DMS 273 treated with DMSO at 0.1 percent for 48 hours (cell line): ENCODE results near the gene TTC23.

Experiments
- DNase-seq: peaks from one replicate; lab custom pipeline; 2025; lab: John Stamatoyannopoulos, UW

The TTC23 gene

DNA sequence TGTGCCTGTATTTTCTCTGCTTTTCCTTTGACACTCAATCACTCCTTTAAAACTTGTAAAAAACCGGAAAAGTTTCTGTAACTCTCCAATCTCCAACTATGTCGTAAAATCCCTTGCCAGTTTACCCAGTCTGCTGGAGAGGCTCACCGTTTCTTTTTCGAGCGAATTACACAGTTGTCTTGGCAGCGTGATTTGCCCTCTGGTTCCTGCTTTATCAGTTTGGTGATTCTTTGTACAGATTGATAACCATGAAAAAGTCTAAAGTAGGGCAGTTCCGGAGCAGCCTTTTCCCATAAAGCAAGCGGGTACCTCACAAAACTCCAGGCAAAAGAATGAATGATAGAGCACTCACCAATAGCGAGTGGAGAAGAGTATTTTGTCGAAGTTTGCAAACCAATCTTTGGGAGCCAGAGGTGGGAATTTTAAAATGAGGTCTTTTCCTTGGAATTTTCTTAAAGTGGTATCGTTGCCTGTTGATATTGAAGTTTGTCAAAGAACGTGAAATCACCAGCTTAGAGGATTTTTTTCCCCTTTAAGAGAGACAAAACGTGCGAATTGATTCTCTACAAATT, at the start of gene TTC23:
TTC23 (minus strand) TSS at position 312 of the 572 bp plus-strand sequence. CDS start 20,869 bp downstream, outside the sequence.
- DNase-seq = no peak

- no peak for DNase-seq
Measured at GRCh38 chr15:99296386-99296785, 47.0 kb upstream of the TTC23 start.

- DNase-seq = no peak
Measured at GRCh38 chr15:99295840-99296239, 46.5 kb upstream of the TTC23 start.

GRCh38 chr15:99291643-99292042, 42.3 kb upstream of the TTC23 start:
- no peak for DNase-seq

GRCh38 chr15:99283717-99284116, 34.3 kb upstream of the TTC23 start:
- DNase-seq = no peak

GRCh38 chr15:99282586-99282985, 33.2 kb upstream of the TTC23 start:
- no peak for DNase-seq

- DNase-seq = no peak
Measured at GRCh38 chr15:99282121-99282520, 32.7 kb upstream of the TTC23 start.

DNA sequence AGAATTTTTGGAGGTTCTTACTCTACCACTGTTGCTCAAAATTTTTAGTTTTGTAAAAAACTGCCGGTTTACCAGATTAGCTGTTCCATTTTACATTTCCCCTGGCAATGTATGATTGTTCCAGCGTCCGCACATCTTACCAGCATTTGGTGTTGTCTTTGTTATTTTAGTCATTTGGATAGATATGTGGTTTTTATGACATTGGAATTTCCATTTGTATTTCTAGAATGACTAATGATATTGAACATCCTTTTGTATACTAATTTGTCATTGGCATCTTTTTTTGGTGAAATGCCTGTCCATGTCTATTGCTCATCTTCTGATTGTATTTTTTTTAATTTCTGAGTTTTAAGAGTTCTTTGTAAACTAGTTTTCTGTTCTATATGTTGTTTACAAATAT, 30.4 kb upstream of the TTC23 start:
- DNase-seq = no peak

GRCh38 chr15:99279290-99279689, 29.9 kb upstream of the TTC23 start:
- no peak for DNase-seq

- no peak for DNase-seq
Measured at GRCh38 chr15:99275525-99276128, 26.2 kb upstream of the TTC23 start.

- DNase-seq = no peak
Measured at GRCh38 chr15:99275061-99275460, 25.7 kb upstream of the TTC23 start.

- no peak for DNase-seq
Measured at GRCh38 chr15:99273801-99274200, 24.4 kb upstream of the TTC23 start.

DNA sequence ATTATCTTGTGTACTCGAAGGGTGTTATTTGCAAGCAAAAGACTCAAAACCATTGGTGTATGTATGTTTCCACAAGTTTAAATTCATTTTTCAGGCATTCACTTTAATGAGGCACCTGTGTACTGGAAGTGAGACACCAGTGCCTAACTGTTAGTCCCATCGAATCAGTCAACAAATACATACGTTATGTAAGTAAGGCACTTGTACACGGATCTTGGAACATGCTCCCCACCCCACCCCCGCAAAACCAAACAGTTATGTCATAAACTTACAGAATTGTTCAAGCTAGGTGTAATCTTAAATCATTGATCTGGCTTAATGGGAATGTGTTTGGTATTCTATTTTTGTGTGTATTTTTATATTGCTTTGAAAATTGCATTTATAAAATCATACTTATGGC, 19.1 kb upstream of the TTC23 start:
- no peak for DNase-seq

DNA sequence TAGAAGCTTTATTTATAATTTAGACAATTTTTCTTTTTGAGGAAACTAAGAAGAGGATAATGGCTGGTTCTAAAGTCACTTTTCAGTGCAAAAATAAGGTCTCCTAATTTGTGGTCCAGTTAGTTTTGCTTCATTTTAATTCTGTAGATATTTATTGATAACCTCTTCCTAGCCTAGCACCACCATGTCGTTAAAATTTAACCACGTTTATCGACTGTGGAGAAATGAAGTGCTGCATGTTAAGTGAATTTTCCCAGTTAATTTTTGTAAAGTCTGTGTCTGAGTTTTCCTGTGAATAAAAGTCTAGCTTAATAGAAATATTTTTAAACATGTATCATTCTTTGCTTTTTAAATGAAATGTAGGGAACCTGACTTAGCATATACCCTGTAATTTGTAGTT, 18.6 kb upstream of the TTC23 start:
- no peak for DNase-seq

DNA sequence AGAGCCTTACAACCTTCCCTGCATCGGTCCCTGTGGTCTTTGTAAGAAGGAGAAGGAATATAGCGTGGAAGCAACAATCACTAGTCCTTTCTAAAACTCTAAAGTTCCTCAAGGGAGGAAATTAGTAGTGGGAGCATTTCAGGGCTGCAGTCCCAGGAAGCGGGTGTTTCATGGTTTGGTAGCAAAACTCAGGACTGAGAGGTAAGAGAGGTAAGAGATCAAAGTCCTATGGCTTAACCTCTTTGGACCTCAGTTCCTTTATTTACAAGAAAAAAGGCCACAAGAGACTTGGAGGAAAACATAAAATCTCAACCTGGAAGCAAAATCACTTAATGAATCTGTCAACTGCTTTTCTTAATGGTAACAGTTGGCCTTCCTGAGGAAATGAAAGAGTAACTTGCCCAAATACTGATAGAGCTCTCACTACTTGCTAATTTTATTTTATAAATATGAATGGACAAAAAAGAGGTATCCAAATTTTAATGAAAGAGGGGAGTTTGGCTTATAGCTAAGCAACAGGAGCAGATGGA, 16.2 kb upstream of the TTC23 start:
- DNase-seq = no peak

GRCh38 chr15:99264125-99264524, 14.7 kb upstream of the TTC23 start:
- peak; percentile 33 for DNase-seq

- DNase-seq = no peak
Measured at GRCh38 chr15:99257107-99257750, 7.8 kb upstream of the TTC23 start.

DNA sequence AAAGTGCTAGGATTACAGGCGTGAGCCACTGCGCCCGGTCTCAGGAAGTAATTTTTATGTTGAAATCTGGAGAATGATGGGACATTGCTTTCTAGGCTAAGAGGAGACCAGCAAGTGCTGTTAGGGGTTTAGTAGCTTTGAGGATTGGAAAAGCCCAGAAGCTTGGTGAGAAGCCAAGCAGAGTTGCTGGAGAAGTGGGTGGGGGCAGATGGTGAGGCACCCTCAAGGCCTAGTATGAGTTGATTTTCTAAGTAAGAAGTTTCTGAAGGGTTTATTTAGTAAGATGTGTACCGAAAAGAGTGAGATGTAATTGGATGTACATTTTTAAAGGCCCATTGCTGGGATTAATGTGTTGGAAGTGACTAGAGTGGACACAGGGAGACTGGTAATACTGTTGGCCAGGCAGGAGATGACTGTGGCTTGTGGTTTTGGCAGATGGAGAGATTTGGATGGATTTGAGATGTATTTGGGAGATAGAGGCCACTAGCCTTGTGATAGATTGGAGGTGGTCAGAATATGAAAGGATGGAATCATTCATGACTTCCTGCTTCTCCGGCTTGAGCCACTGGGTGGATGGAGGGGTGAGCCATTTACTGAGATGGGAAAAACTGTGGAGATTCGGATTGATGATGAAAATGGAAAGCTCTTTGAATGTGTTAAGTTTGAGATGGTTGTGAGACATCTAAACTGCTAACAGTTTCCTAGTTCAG, 4.2 kb upstream of the TTC23 start:
- DNase-seq = no peak

DNA sequence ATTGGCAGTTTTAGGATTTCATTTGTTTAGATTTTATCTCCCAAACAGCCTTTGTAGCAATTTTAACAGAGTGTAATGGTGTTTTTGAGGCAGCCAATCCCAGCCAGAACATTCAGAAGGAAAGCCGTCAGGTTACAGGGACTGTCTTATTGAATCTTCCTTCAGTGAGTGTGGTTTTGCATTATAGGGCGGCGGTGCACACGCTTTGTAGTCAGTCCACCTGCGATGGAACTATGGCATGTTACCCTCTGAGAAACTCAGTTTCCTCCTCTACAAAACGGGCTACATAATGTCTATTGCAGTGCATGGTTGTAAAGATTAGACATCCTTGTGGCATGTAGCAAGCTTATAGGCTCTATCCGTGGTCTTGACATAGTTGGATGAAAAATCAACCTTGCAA, 2.9 kb upstream of the TTC23 start:
- no peak for DNase-seq

GRCh38 chr15:99250857-99251841, 1.8 kb upstream of the TTC23 start, which contains the start of gene LRRC28:
TSS of gene LRRC28 (plus strand) at chr15:99251481. CDS start at chr15:99255958, 4,477 bp downstream.
- DNase-seq = peak; percentile 87

DNA sequence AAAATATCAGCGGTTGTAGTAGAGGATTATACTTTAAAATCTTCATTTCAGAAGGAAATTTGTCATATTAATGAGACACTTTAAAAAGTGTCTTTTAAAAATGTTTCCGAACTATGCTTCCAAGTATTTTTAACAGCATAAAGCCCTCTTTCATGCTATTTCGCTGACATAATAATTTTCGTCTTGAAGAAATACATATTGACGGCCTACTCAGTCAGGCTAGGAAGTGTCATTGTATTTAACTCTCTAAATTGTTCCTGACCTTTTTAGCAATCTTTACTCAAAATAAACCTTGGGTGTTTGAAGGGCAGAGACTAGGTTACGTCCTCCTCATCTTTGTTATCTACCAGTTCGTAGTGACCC, 1.1 kb upstream of the TTC23 start:
- no peak for DNase-seq

DNA sequence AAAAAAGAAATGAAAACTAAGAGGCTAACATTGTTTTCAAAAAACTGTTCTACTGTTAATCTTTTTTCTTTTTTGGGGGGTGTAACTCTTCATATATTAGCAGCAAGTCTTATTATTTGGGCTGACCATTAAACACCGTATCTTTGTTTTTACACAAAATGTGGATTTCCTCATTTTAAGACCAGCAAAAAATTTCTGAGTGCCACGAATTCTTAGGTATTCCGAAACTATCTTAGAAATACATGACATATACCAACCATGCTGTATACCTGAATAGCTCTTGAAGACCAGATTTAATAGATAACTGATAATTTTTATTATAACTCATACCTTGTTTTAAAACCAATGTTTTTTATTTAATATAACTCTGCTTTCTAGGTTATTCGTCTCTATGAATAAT, 620 bp upstream of the TTC23 start:
- DNase-seq = no peak
